ENCODE data around the gene CCDC154.

Gene CCDC154

GRCh38 chr16:1438229-1439057 lies 5.9 kb downstream of the CCDC154 start:
- DNase-seq (ENCODE audit: low read depth, low spot score) = no peak
- H3K27ac ChIP-seq = no peak overlapping the region

GRCh38 chr16:1437606-1438005 lies 6.8 kb downstream of the CCDC154 start:
- no peak for DNase-seq (ENCODE audit: low read depth, low spot score)
- no peak overlapping the region for H3K27ac ChIP-seq

- DNase-seq (ENCODE audit: low read depth, low spot score) = no peak
- no peak overlapping the region for H3K27ac ChIP-seq
Measured at GRCh38 chr16:1436731-1437355, 7.5 kb downstream of the CCDC154 start.

- DNase-seq (ENCODE audit: low read depth, low spot score) = no peak
- no peak overlapping the region for H3K27ac ChIP-seq
Measured at GRCh38 chr16:1435921-1436697, 8.2 kb downstream of the CCDC154 start.

- H3K27ac ChIP-seq = no peak overlapping the region
- DNase-seq (ENCODE audit: low read depth, low spot score) = no peak
Measured at GRCh38 chr16:1434644-1435592, 9.4 kb downstream of the CCDC154 start.

GRCh38 chr16:1433756-1434155 lies 10.6 kb downstream of the CCDC154 start:
- no peak overlapping the region for H3K27ac ChIP-seq

GRCh38 chr16:1433263-1433560 lies 11.1 kb downstream of the CCDC154 start:
- H3K27ac ChIP-seq = no peak overlapping the region
- DNase-seq (ENCODE audit: low read depth, low spot score) = no peak

More at GRCh38 chr16:1433756-1434155, 10.6 kb downstream of the CCDC154 start:
- no peak for DNase-seq (ENCODE audit: low read depth, low spot score)

- DNase-seq (ENCODE audit: low read depth, low spot score) = no peak
- H3K27ac ChIP-seq = no peak overlapping the region
Measured at GRCh38 chr16:1432388-1433262, 11.7 kb downstream of the CCDC154 start.

- no peak for DNase-seq (ENCODE audit: low read depth, low spot score)
- no peak overlapping the region for H3K27ac ChIP-seq
Measured at GRCh38 chr16:1431497-1432270, 12.7 kb downstream of the CCDC154 start.

- no peak within 1 kb of the TSS for H3K27ac ChIP-seq
- DNase-seq (ENCODE audit: low read depth, low spot score) = no peak
Measured at GRCh38 chr16:1430759-1431496, 13.4 kb downstream of the CCDC154 start, which contains the start of gene PERCC1. TSS of gene PERCC1 (plus strand) at chr16:1431078. CDS start at chr16:1432594, 1,516 bp downstream.

- H3K27ac ChIP-seq = no peak overlapping the region
- DNase-seq (ENCODE audit: low read depth, low spot score) = no peak
Measured at GRCh38 chr16:1430214-1430758, 14.1 kb downstream of the CCDC154 start.

- no peak overlapping the region for H3K27ac ChIP-seq
- DNase-seq (ENCODE audit: low read depth, low spot score) = no peak
Measured at GRCh38 chr16:1429631-1430030, 14.7 kb downstream of the CCDC154 start.

GRCh38 chr16:1429012-1429411 lies 15.3 kb downstream of the CCDC154 start:
- H3K27ac ChIP-seq = no peak overlapping the region
- DNase-seq (ENCODE audit: low read depth, low spot score) = no peak

GRCh38 chr16:1428511-1428910 lies 15.8 kb downstream of the CCDC154 start:
- H3K27ac ChIP-seq = no peak overlapping the region
- no peak for DNase-seq (ENCODE audit: low read depth, low spot score)

- no peak overlapping the region for H3K27ac ChIP-seq
- DNase-seq (ENCODE audit: low read depth, low spot score) = no peak
Measured at GRCh38 chr16:1427473-1428461, 16.6 kb downstream of the CCDC154 start.
